PC-3 (cell line): ENCODE measurements around the gene MGA.

Source experiments
- CTCF ChIP-seq: fragments of 300-600 bp; sonication (generic); conservative IDR thresholded peaks from 2 replicates; pipeline ENCODE4 v1.5.1; 2017; ENCODE audit warnings: antibody characterized with exemption, low read depth, mild to moderate bottlenecking, low read length
- EZH2 ChIP-seq: fragments of 300-600 bp; sonication (generic); IDR thresholded peaks from one replicate; pipeline ENCODE4 v1.6.1; 2017; ENCODE audit warnings: antibody characterized with exemption, mild to moderate bottlenecking, low read length; ENCODE audit not compliant: unreplicated experiment
- EZH2phosphoT487 ChIP-seq: fragments of 300-600 bp; sonication (generic); IDR thresholded peaks from 2 replicates; pipeline ENCODE4 v1.6.1; 2018; ENCODE audit warnings: mild to moderate bottlenecking, antibody characterized with exemption, low read length, borderline replicate concordance

GRCh38 chr15:41756198-41756597, 96.0 kb downstream of the MGA start:
- TF ChIP-seq EZH2 (no peak), CTCF (no peak), EZH2phosphoT487 (no peak)
